Nephron (organoid): ENCODE data around the gene BBS1.

Source experiments
- H3K27ac Mint-ChIP-seq, 3 experiments: 2 replicates each; pipeline ENCODE4 v1.8.0; 2020; ENCODE audit warnings: mixed read lengths in 3 of 3, mild to moderate bottlenecking in 2 of 3, moderate library complexity in 1 of 3
- H3K27me3 Mint-ChIP-seq: 2 replicates; pipeline ENCODE4 v1.8.0; 2021; ENCODE audit warnings: low read depth, mild to moderate bottlenecking, moderate library complexity, mixed read lengths
- H3K36me3 Mint-ChIP-seq: 2 replicates; pipeline ENCODE4 v1.8.0; 2020; ENCODE audit warnings: low read depth, mixed read lengths
- H3K4me1 Mint-ChIP-seq: 2 replicates; pipeline ENCODE4 v1.8.0; 2020; ENCODE audit warnings: mixed read lengths
- H3K4me3 Mint-ChIP-seq, 3 experiments: 2 replicates each; pipeline ENCODE4 v1.8.0; 2020; ENCODE audit warnings: mild to moderate bottlenecking in 3 of 3, mixed read lengths in 3 of 3, moderate library complexity in 2 of 3
- H3K9me3 Mint-ChIP-seq: 2 replicates; pipeline ENCODE4 v1.8.0; 2020; ENCODE audit warnings: mixed read lengths
- TF ChIP-seq, protein P1 (sequence below), 3 experiments: fragments of 200-600 bp; sonication (generic); IDR thresholded peaks; one replicate each; pipeline ENCODE4 v1.5.0; 2021; ENCODE audit warnings: antibody characterized with exemption in 3 of 3; ENCODE audit not compliant: unreplicated experiment in 3 of 3

Gene BBS1

GRCh38 chr11:66546966-66547661, 36.7 kb downstream of the BBS1 start:
- H3K4me3 Mint-ChIP-seq = peak overlapping the region; percentile 81 to 84 (median 82)
- H3K9me3 Mint-ChIP-seq = no peaks in the 10 kb centered on the region
- peak overlapping the region in 2 of 3 experiments; percentile 33 to 34 for H3K27ac Mint-ChIP-seq
- TF ChIP-seq, protein P1, sequence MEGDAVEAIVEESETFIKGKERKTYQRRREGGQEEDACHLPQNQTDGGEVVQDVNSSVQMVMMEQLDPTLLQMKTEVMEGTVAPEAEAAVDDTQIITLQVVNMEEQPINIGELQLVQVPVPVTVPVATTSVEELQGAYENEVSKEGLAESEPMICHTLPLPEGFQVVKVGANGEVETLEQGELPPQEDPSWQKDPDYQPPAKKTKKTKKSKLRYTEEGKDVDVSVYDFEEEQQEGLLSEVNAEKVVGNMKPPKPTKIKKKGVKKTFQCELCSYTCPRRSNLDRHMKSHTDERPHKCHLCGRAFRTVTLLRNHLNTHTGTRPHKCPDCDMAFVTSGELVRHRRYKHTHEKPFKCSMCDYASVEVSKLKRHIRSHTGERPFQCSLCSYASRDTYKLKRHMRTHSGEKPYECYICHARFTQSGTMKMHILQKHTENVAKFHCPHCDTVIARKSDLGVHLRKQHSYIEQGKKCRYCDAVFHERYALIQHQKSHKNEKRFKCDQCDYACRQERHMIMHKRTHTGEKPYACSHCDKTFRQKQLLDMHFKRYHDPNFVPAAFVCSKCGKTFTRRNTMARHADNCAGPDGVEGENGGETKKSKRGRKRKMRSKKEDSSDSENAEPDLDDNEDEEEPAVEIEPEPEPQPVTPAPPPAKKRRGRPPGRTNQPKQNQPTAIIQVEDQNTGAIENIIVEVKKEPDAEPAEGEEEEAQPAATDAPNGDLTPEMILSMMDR (IDR thresholded peaks at IDR 0.05; ENCODE audit: unreplicated experiment in 3 of 3) = no peak
- H3K36me3 Mint-ChIP-seq = peaks cover 9% of the 10 kb centered on the region
- H3K27me3 Mint-ChIP-seq = peaks cover 4% of the 10 kb centered on the region
- peaks cover 55% of the 10 kb centered on the region for H3K4me1 Mint-ChIP-seq

DNA sequence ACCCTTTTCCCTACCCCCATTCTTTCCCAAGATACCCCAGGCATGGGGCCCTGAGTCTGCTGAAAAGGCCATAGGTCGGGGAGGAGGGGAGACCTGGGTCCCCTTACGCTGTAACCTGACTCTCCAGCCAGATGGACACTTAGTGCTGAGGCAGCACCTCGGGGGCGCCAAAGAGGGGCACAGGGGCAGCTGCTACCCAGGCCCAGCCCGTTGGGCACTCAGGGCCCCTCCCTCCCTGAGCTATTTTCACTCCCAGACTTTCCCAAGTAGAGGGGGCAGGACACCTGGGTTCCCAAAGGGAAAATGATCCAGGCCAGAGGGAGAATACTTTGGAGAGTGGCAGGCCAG, 37.2 kb downstream of the BBS1 start:
- peaks cover 50% of the 10 kb centered on the region for H3K4me1 Mint-ChIP-seq

DNA sequence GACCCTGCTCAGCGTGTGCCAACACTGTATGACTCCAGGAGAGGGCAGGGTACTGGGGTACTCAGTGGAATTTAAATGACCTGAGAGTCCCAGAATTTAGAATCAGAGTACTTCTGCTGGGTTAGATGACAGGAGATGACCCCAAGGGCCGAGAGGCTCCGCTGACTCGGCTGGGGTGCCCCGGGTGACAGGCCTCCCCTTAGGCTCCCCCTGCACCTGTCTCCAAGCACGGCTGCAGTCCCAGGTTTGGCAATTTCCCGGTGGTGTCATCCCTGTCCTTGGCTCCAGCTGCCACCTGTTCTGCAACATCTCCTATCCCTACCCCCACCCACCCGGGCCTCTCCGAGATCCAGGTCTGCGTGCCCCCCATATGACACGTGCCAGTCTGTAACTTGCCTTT, 37.6 kb downstream of the BBS1 start:
- H3K27me3 Mint-ChIP-seq = peaks cover 4% of the 10 kb centered on the region

More for the DNA sequence above, 37.2 kb downstream of the BBS1 start:
- H3K9me3 Mint-ChIP-seq = no peaks in the 10 kb centered on the region
- peaks cover 4% of the 10 kb centered on the region for H3K27me3 Mint-ChIP-seq
- peaks cover 4% of the 10 kb centered on the region for H3K36me3 Mint-ChIP-seq
- H3K4me3 Mint-ChIP-seq = peak overlapping the region; percentile 51 to 66 (median 60)
- H3K27ac Mint-ChIP-seq = peak overlapping the region in 1 of 3 experiments; percentile 34
- TF ChIP-seq, protein P1 (IDR thresholded peaks at IDR 0.05; ENCODE audit: unreplicated experiment in 3 of 3) = no peak

DNA sequence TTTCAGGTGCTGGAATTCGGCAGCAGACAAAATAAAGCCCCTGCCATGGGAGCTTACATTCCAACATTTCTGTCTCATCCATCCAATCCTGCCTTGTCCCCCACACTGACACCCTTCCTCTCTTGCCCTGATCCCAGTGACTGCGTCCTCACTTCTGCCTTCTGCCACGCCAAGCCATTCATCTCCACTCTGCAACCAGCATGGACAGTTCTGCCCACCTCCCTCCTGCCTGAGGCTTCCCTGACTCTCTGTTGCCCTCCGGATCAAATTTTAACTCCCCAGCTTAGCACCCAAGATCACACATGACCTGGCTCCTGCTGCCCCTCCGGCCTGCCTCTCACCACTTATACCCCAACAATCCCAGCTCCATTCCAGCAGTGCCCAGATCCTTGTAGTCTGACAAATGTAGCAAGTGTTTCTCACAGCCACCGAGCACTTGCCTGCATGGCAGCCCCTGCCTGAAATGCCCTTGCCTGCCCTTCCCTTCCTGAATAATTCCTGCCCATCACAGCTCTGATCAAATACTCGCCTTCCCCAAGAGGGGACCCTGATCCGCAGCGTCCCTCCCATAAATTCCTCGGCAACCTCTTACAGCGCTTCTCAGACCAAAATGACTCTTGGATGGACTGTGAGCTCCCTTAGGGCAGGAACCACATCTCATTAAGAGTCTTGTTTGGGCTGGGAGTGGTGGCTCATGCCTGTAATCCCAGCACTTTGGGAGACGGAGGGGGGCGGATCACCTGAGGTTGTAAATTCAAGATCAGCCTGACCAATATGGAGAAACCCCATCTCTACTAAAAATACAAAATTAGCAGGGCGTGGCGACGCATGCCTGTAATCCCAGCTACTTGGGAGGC, 38.6 kb downstream of the BBS1 start:
- peaks cover 39% of the 10 kb centered on the region for H3K4me1 Mint-ChIP-seq
- H3K27me3 Mint-ChIP-seq = peaks cover 4% of the 10 kb centered on the region
- no peaks in the 10 kb centered on the region for H3K9me3 Mint-ChIP-seq
- peak overlapping the region; percentile 23 to 64 (median 29) for H3K27ac Mint-ChIP-seq
- H3K4me3 Mint-ChIP-seq = peak overlapping the region; percentile 10 to 39 (median 20)
- TF ChIP-seq, protein P1 (IDR thresholded peaks at IDR 0.05; ENCODE audit: unreplicated experiment in 3 of 3) = no peak
- H3K36me3 Mint-ChIP-seq = no peaks in the 10 kb centered on the region

More for the DNA sequence above, 37.6 kb downstream of the BBS1 start:
- peaks cover 4% of the 10 kb centered on the region for H3K36me3 Mint-ChIP-seq
- peak overlapping the region; percentile 51 to 66 (median 60) for H3K4me3 Mint-ChIP-seq
- H3K27ac Mint-ChIP-seq = peak overlapping the region in 2 of 3 experiments; percentile 29 to 64
- peaks cover 46% of the 10 kb centered on the region for H3K4me1 Mint-ChIP-seq
- no peaks in the 10 kb centered on the region for H3K9me3 Mint-ChIP-seq
- TF ChIP-seq, protein P1 (IDR thresholded peaks at IDR 0.05; ENCODE audit: unreplicated experiment in 3 of 3) = no peak

DNA sequence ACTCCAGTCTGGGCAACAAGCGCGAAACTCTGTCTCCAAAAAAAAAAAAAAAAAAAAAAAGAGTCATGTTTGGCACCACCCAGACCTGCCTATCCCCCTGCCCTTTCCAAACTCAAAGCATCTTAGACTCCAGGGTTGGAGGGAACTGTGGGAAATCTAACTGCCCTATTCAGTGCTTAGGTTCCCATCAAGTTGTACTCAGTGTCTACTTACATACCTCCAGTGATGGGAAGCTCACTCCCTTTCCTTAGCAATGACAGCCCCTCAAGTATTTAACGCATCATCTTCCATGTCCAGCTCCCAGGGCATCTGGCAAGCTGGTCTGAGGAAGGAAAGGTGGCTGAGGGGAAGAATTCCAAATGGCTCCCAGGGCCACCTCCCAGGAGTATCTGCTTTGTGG, 39.3 kb downstream of the BBS1 start:
- Mint-ChIP-seq H3K27ac (no peak overlapping the region), H3K4me3 (no peak overlapping the region)

More for the DNA sequence above, 39.3 kb downstream of the BBS1 start:
- Mint-ChIP-seq H3K4me1 (peaks cover 33% of the 10 kb centered on the region), H3K27me3 (peaks cover 4% of the 10 kb centered on the region), H3K36me3 (no peaks in the 10 kb centered on the region), H3K9me3 (no peaks in the 10 kb centered on the region)
- TF ChIP-seq, protein P1 (IDR thresholded peaks at IDR 0.05; ENCODE audit: unreplicated experiment in 3 of 3) = no peak
